NCI-H226 (cell line): Measurements from ENCODE around the gene PRDM16.

Experiments used
- DNase-seq: peaks from one replicate; pipeline ENCODE4 v3.0.0-alpha.2; 2015

Gene PRDM16

GRCh38 chr1:3217181-3217641 is 148.2 kb downstream of the PRDM16 start:
- DNase-seq, result no peak

- DNase-seq, result no peak
Observed at GRCh38 chr1:3217979-3218679, 149.1 kb downstream of the PRDM16 start.

GRCh38 chr1:3219005-3219790 is 150.2 kb downstream of the PRDM16 start:
- DNase-seq, result no peak

DNA sequence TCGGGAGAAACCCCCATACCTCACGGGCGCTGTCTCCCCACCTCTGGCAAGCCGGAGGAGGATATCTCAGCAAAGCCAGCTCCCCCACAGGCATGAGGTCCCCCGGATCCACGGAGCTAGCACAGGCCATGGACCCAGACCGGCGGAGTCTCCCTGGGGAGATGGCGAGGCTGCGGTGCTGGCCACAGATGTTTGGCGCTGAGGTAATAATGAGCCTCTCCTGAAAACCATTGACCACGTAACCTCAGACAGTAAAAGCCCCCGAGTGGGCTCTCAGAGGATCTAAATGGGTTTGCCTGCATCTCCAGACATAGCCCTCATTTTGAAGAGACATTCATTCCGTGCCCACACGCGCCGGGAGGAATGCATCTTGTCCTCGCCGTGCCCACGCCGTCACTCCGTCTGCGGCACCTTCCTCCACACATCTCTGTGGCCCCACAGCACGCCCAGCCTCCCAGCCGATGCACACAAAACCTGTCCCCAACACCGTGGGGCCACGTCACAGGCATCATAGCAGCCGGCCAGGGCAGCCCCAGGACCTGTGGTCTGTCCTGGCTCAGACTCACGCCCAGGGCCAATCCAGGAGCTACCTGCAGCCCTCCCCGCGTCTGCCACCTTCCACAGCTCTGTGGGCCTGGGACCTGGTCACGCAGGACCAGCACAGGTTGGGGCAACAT is 150.9 kb downstream of the PRDM16 start:
- no peak for DNase-seq

- DNase-seq, result no peak
Observed at GRCh38 chr1:3221112-3222041, 152.4 kb downstream of the PRDM16 start.

- no peak for DNase-seq
Observed at GRCh38 chr1:3222042-3222692, 153.2 kb downstream of the PRDM16 start.

GRCh38 chr1:3225661-3226060 is 156.7 kb downstream of the PRDM16 start:
- DNase-seq, result no peak

- no peak for DNase-seq
Observed at GRCh38 chr1:3226191-3226590, 157.2 kb downstream of the PRDM16 start.

DNA sequence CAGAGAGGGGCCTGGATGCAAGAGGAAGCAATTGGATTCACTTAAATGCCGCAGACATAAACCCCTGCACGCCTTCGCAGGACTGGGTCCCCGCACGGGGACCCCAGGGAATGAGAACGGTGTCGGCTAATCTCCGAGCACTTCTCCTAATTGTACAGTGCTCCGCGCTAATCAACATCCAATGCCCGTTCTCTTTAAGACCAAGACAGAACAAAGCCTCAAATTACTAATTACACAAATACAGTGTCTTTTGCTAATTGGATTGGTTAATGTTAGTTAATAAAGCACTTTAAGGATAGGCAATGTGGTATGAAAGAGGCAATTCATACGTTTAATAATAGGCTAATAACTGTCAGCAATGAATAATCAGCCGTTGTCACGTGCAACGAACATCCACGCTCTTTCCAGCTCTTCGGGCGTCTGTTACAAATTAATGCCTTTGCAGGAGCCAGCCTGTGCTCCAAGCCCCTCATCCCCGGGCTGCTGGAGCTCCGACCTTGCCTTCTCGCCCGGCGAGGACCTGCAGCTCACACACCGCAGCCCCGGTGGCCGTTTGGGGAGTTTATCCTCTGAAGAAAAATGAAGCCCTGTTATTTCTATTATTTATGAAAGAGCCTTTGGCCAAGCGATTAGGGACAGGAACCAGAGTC is 157.8 kb downstream of the PRDM16 start:
- DNase-seq, result no peak

DNA sequence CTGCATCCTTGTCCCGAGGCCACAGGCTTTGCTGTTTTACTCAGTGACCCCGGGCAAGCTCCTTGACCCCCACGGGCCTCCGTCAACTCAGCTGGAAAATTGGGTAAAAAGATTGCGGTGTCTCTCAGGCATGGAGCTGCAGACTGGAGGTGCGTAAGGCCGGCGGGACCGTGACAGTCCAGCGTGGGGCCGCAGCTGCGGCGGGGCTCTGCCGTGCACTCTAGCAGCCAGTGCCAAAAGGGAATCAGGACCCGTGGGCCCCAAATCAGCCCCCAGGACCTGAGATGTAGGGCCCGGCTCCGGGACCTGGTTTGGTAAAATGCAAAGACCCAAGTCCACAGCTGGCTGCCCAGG is 158.3 kb downstream of the PRDM16 start:
- DNase-seq, result no peak

- no peak for DNase-seq
Observed at GRCh38 chr1:3227893-3228292, 158.9 kb downstream of the PRDM16 start.

DNA sequence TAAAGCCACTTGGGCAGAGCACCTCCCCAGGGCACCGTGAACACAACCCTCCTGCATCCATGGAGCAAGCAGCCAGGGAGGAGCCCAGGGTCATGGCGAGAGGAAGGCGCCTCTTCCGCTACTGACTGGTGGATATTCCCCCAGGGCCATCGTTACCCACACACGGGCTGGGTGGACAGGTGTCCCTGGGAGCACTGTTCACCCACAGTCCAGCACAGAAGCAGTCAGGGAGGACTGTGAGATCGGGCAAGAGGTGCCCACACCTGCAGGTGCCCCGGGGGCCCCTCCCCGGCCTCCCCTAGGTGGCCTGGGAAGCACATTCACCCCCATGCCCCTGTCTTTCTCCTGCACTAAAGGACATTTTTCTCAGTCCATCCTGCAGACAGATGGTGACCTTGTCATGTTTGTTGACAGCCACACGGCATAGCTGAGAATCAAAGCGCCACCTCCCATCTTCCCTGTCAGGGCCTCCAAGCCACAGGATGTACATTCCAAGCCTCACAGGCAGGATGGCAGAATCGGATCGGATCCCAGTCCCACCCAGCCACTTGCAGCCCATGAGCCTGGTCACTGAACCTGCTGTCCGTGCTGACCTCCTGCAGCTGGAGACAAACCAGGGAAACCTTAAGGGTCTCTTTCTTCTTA is 160.2 kb downstream of the PRDM16 start:
- DNase-seq, result no peak

- DNase-seq, result no peak
Observed at GRCh38 chr1:3230553-3230952, 161.6 kb downstream of the PRDM16 start.

DNA sequence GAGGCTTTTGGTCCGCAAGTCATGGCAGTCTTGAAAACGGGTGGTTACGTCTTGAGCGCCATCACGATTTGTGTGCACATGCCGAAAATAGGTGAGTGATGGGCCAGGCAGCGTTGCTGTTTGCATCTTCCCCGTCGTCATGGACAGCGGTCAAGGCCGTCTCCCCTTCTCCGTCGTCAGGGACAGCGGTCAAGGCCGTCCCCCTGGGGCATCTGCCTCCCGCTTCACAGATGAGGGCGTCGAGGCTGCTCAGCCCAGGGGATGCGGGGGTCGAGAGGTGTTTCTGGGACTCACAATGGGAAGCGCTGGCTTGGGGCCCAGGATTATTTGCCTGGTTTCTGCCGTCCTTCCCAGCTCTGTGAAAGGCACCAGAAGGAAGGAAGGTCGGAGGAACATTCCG is 162.2 kb downstream of the PRDM16 start:
- no peak for DNase-seq

DNA sequence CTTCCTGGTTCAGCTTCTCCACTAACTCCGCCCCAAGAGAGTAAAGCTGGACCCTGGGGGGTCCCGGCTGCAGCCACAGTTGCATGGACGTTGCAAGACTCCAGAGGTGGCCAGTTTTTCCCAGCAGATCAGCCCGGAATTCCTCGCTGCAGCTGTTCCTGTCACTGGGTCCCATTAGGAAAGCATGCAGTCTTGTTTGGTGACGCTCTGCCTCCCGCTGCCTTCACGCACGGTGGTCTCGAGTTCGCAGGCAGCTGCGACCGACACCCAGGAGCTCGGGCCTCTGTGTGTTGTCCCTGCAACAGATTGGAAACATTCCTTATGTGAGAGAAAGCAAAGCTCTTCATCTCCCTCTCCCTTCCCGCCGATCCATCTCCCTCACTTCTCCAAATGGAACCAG is 162.8 kb downstream of the PRDM16 start:
- DNase-seq, result no peak

- no peak for DNase-seq
Observed at GRCh38 chr1:3233031-3233430, 164.0 kb downstream of the PRDM16 start.

DNA sequence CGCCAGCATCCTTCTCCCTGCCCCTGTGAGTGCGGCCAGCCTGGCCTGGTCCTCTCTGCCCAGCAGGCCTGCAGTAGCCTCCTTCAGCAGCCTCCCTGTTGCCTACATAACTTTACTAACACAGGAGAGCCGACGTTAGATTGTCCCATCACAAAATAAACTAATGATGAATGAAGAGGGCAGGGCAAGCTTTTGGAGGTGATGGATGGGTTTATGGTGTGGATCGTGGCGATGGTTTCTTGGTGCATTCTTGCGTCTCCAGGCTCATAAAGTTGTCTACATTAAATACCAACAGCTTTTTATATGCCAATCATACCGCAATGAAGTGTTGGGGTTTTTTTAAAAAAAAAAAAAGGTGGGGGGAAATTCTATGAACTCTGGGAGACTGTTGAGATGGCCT is 164.5 kb downstream of the PRDM16 start:
- DNase-seq, result no peak

DNA sequence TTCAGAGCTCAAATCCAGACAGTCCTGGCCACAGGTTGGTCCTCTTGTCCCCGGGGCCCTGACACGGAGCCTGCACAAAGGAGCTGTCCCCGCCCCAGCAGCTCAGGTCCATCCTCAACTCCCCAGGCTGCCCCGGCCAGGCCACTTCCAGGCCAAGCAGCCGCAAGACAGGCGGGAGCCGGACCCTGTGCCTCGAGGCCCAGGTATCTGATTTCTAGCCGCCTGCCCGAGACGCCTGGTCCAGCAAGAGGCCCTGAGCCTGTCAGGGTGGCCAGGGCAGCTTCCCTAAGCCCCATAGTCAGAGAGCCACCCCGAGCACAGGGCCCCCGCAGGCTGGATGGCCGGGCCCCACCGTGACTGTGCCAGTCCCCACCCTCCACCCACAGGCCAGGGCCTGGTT is 165.3 kb downstream of the PRDM16 start:
- DNase-seq, result no peak

- DNase-seq, result no peak
Observed at GRCh38 chr1:3234956-3235355, 166.0 kb downstream of the PRDM16 start.

- DNase-seq, result no peak
Observed at GRCh38 chr1:3235496-3235895, 166.5 kb downstream of the PRDM16 start.

- no peak for DNase-seq
Observed at GRCh38 chr1:3236361-3236760, 167.4 kb downstream of the PRDM16 start.
